Measurements from ENCODE around the gene JAZF1. TPM values are rescaled to one million over a fixed set of nuclear protein-coding genes. Genes with fewer than 3 reads are reported as not detected.

JAZF1 gene
- total RNA-seq, 1 experiment from 2014 or later: not detected

- in situ Hi-C loops (cut with HindIII; ENCODE audit: low sequenced_read_pairs): no loop called here
- no peak for DNase-seq (ENCODE audit: low spot score)
Observed at GRCh38 chr7:28172958-28173357, 7.6 kb downstream of the JAZF1 start.

GRCh38 chr7:28170701-28171100 lies 9.9 kb downstream of the JAZF1 start:
- DNase-seq (ENCODE audit: low spot score): no peak
- in situ Hi-C loops (cut with HindIII; ENCODE audit: low sequenced_read_pairs): no loop called here

- in situ Hi-C loops (cut with HindIII; ENCODE audit: low sequenced_read_pairs): no loop called here
Observed at GRCh38 chr7:28169230-28169629, 11.4 kb downstream of the JAZF1 start.

GRCh38 chr7:28168393-28169158 lies 12.0 kb downstream of the JAZF1 start:
- in situ Hi-C loops (cut with HindIII; ENCODE audit: low sequenced_read_pairs): no loop called here
- DNase-seq (ENCODE audit: low spot score): no peak

More at GRCh38 chr7:28169230-28169629, 11.4 kb downstream of the JAZF1 start:
- no peak for DNase-seq (ENCODE audit: low spot score)

GRCh38 chr7:28166982-28167715 lies 13.4 kb downstream of the JAZF1 start:
- no peak for DNase-seq (ENCODE audit: low spot score)
- in situ Hi-C loops (cut with HindIII; ENCODE audit: low sequenced_read_pairs): no loop called here

- in situ Hi-C loops (cut with HindIII; ENCODE audit: low sequenced_read_pairs): no loop called here
- DNase-seq (ENCODE audit: low spot score): no peak
Observed at GRCh38 chr7:28165961-28166955, 14.3 kb downstream of the JAZF1 start.

- in situ Hi-C loops (cut with HindIII; ENCODE audit: low sequenced_read_pairs): no loop called here
- DNase-seq (ENCODE audit: low spot score): no peak
Observed at GRCh38 chr7:28165261-28165660, 15.3 kb downstream of the JAZF1 start.

GRCh38 chr7:28163949-28164348 lies 16.6 kb downstream of the JAZF1 start:
- in situ Hi-C loops (cut with HindIII; ENCODE audit: low sequenced_read_pairs): no loop called here
- no peak for DNase-seq (ENCODE audit: low spot score)

GRCh38 chr7:28161331-28161730 lies 19.3 kb downstream of the JAZF1 start:
- in situ Hi-C loops (cut with HindIII; ENCODE audit: low sequenced_read_pairs): no loop called here
- no peak for DNase-seq (ENCODE audit: low spot score)

- DNase-seq (ENCODE audit: low spot score): no peak
- in situ Hi-C loops (cut with HindIII; ENCODE audit: low sequenced_read_pairs): no loop called here
Observed at GRCh38 chr7:28160551-28160991, 20.0 kb downstream of the JAZF1 start.

GRCh38 chr7:28157831-28158416 lies 22.7 kb downstream of the JAZF1 start:
- no peak for DNase-seq (ENCODE audit: low spot score)
- in situ Hi-C loops (cut with HindIII; ENCODE audit: low sequenced_read_pairs): no loop called here

- no peak for DNase-seq (ENCODE audit: low spot score)
- in situ Hi-C loops (cut with HindIII; ENCODE audit: low sequenced_read_pairs): no loop called here
Observed at GRCh38 chr7:28157076-28157745, 23.4 kb downstream of the JAZF1 start.

GRCh38 chr7:28156401-28156800 lies 24.2 kb downstream of the JAZF1 start:
- DNase-seq (ENCODE audit: low spot score): no peak
- in situ Hi-C loops (cut with HindIII; ENCODE audit: low sequenced_read_pairs): no loop called here

- in situ Hi-C loops (cut with HindIII; ENCODE audit: low sequenced_read_pairs): no loop called here
- no peak for DNase-seq (ENCODE audit: low spot score)
Observed at GRCh38 chr7:28155964-28156363, 24.6 kb downstream of the JAZF1 start.

GRCh38 chr7:28155019-28155660 lies 25.5 kb downstream of the JAZF1 start:
- in situ Hi-C loops (cut with HindIII; ENCODE audit: low sequenced_read_pairs): no loop called here
- DNase-seq (ENCODE audit: low spot score): no peak

GRCh38 chr7:28152594-28152993 lies 28.0 kb downstream of the JAZF1 start:
- in situ Hi-C loops (cut with HindIII; ENCODE audit: low sequenced_read_pairs): no loop called here
- no peak for DNase-seq (ENCODE audit: low spot score)

- no peak for DNase-seq (ENCODE audit: low spot score)
- in situ Hi-C loops (cut with HindIII; ENCODE audit: low sequenced_read_pairs): no loop called here
Observed at GRCh38 chr7:28151965-28152364, 28.6 kb downstream of the JAZF1 start.

All from G401 (cell line).